Calu3 (cell line): ENCODE results near the gene RBM26. TPM values are rescaled to one million over a fixed set of nuclear protein-coding genes. Genes with fewer than 3 reads are reported as not detected.

Source experiments
- BruUV-seq: library from RNA; stranded (reverse); fragments of 400-500 nt; replicated peaks from 2 replicates; lab custom pipeline; 2021; lab: Mats Ljungman, UMichigan
- CTCF ChIA-PET: fragments of 300-600 bp; sonication (Branson Sonifier 250); formaldehyde crosslinking; loops from one replicate; lab custom pipeline; 2022; ENCODE audit warnings: antibody characterized with exemption; lab: Charles Lee
- DNase-seq: peaks from one replicate; pipeline ENCODE4 v3.0.0; 2022
- H3K27ac Mint-ChIP-seq: one replicate; pipeline ENCODE4 v1.8.0; 2022; ENCODE audit warnings: mixed read lengths; ENCODE audit not compliant: unreplicated experiment
- H3K27me3 Mint-ChIP-seq: one replicate; pipeline ENCODE4 v1.8.0; 2022; ENCODE audit warnings: mixed read lengths; ENCODE audit not compliant: unreplicated experiment
- H3K36me3 Mint-ChIP-seq: one replicate; pipeline ENCODE4 v1.8.0; 2022; ENCODE audit warnings: mild to moderate bottlenecking, moderate library complexity, mixed read lengths; ENCODE audit not compliant: insufficient read depth, unreplicated experiment
- H3K4me1 Mint-ChIP-seq: one replicate; pipeline ENCODE4 v1.8.0; 2022; ENCODE audit warnings: mild to moderate bottlenecking, low read depth, mixed read lengths; ENCODE audit not compliant: unreplicated experiment
- H3K4me3 Mint-ChIP-seq: one replicate; pipeline ENCODE4 v1.8.0; 2022; ENCODE audit warnings: mild to moderate bottlenecking, low read depth, moderate library complexity, mixed read lengths; ENCODE audit not compliant: unreplicated experiment
- H3K9me3 Mint-ChIP-seq: one replicate; pipeline ENCODE4 v1.8.0; 2022; ENCODE audit warnings: low read depth, mixed read lengths; ENCODE audit not compliant: unreplicated experiment
- CTCF ChIP-seq: fragments of 200-600 bp; IDR thresholded peaks from one replicate; pipeline ENCODE4 v1.8.0; 2022; ENCODE audit warnings: antibody characterized with exemption; ENCODE audit not compliant: unreplicated experiment
- intact Hi-C: fragments of 100-400 bp; cut with micrococcal nuclease; formaldehyde crosslinking; loops from one replicate; pipeline ENCODE4 v1.10.0; 2022; ENCODE audit not compliant: unreplicated experiment
- total RNA-seq: library from RNA; stranded (reverse); gene quantifications from 2 replicates; pipeline ENCODE4 v1.2.3, GENCODE V29; 2022

The RBM26 gene
- total RNA-seq, 1 experiment from 2014 or later, result 19.2 TPM

DNA sequence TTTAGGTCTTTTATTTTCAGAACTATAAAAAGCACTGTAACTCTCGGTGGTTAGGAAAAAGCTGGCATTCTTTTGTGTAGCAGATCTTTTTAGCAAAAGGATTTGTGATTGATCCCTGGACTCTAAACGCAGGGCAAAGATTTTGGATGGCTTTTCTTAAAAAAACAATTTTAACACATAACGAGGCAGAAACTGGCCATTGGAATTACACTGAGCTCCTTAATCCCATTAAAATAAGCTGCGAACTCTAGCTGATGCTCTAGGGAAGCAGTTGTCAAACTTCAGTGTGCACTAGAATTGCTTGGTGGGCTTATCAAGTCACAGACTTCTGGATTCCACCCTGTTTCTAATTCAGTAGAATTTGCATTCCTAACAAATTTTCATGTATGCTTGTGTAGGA, 41.1 kb upstream of the RBM26 start:
- Mint-ChIP-seq H3K4me3 (no peak overlapping the region), H3K4me1 (no peaks in the 10 kb centered on the region), H3K27ac (no peak overlapping the region), H3K27me3 (no peaks in the 10 kb centered on the region), H3K9me3 (no peaks in the 10 kb centered on the region), H3K36me3 (no peaks in the 10 kb centered on the region)
- BruUV-seq, result no TSS peak
- intact Hi-C loops, result no loop called here
- CTCF ChIA-PET, result no interaction called here
- DNase-seq, result no peak
- TF ChIP-seq CTCF, result no peak

DNA sequence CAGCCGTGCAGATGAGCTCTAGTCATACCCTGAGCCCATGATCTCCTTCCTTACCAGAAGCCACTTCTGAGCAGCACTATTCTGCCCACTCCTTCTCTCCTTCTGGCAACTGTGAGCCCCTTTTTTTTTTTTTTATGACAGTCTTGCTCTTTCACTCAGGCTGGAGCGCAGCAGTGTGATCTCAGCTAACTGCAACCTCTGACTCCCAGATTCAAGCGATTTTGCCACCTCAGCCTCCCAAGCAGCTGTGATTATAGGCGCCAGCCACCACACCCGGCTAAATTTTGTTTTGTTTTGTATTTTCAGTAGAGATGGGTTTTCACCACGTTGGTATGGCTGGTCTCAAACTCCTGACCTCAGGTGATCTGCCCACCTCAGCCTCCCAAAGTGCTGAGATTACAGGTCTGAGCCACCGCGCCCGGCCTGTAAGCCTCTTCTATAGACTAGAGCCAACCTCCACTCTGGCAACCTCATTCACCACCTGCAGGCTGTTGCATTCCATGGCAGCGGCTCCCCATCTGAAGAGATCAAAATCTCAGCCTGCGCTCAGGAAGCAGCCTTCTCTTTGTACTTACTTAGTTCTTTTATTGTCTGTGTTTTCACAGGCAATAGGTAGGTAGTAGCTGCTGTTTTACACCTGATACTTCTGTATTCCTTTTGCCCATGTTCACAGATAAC, 40.1 kb upstream of the RBM26 start:
- no peak for TF ChIP-seq CTCF
- no peak overlapping the region for H3K4me3 Mint-ChIP-seq
- intact Hi-C loops, result no loop called here
- DNase-seq, result no peak
- no TSS peak for BruUV-seq
- peaks cover 4% of the 10 kb centered on the region for H3K4me1 Mint-ChIP-seq
- no peak overlapping the region for H3K27ac Mint-ChIP-seq
- H3K9me3 Mint-ChIP-seq, result no peaks in the 10 kb centered on the region
- H3K36me3 Mint-ChIP-seq, result no peaks in the 10 kb centered on the region
- H3K27me3 Mint-ChIP-seq, result no peaks in the 10 kb centered on the region
- CTCF ChIA-PET, result no interaction called here

- TF ChIP-seq CTCF, result no peak
- DNase-seq, result no peak
- Mint-ChIP-seq H3K27me3 (no peaks in the 10 kb centered on the region), H3K9me3 (no peaks in the 10 kb centered on the region), H3K4me1 (peaks cover 6% of the 10 kb centered on the region), H3K36me3 (no peaks in the 10 kb centered on the region), H3K4me3 (no peak overlapping the region), H3K27ac (no peak overlapping the region)
- CTCF ChIA-PET, result no interaction called here
- BruUV-seq, result no TSS peak
- intact Hi-C loops, result no loop called here
These were observed 36.7 kb upstream of the RBM26 start for GRCh38 chr13:79442706-79443105.

- H3K4me3 Mint-ChIP-seq, result no peak overlapping the region
- H3K27me3 Mint-ChIP-seq, result no peaks in the 10 kb centered on the region
- H3K9me3 Mint-ChIP-seq, result no peaks in the 10 kb centered on the region
- CTCF ChIA-PET, result no interaction called here
- H3K36me3 Mint-ChIP-seq, result no peaks in the 10 kb centered on the region
- intact Hi-C loops, result no loop called here
- TF ChIP-seq CTCF, result no peak
- BruUV-seq, result no TSS peak
- H3K4me1 Mint-ChIP-seq, result peaks cover 6% of the 10 kb centered on the region
- no peak for DNase-seq
- H3K27ac Mint-ChIP-seq, result no peak overlapping the region
These were observed 36.2 kb upstream of the RBM26 start for GRCh38 chr13:79442221-79442620.
